Activated T-cell treated with anti-CD3 and anti-CD28 coated beads, Interleukin-2, amount 50 U/mL, for 4 hours (primary cell): ENCODE data around the gene ZNF19. TPM values are rescaled to one million over a fixed set of nuclear protein-coding genes. Genes with fewer than 3 reads are reported as not detected.

ENCODE experiments used
- ATAC-seq, 2 donors: fragments of 200-7000 bp; cut with Tn5 transposase; one replicate each; pipeline ENCODE4 v1.10.0; 2021
- DNase-seq: peaks from one replicate; pipeline ENCODE4 v3.0.0-alpha.2; 2020
- H3K27me3 Mint-ChIP-seq: one replicate; pipeline ENCODE4 v1.8.0; 2021; ENCODE audit warnings: low read depth, mixed read lengths
- H3K36me3 Mint-ChIP-seq: one replicate; pipeline ENCODE4 v1.8.0; 2022; ENCODE audit warnings: mixed read lengths; ENCODE audit not compliant: insufficient read depth
- H3K4me1 Mint-ChIP-seq: one replicate; pipeline ENCODE4 v1.8.0; 2021; ENCODE audit warnings: low read depth, mixed read lengths
- H3K4me3 Mint-ChIP-seq: one replicate; pipeline ENCODE4 v1.8.0; 2021; ENCODE audit warnings: mild to moderate bottlenecking, moderate library complexity, mixed read lengths
- H3K9me3 Mint-ChIP-seq: one replicate; pipeline ENCODE4 v1.8.0; 2021; ENCODE audit warnings: mixed read lengths
- total RNA-seq, 3 donors: library from RNA; stranded (reverse); gene quantifications; one replicate each; pipeline ENCODE4 v1.2.1, GENCODE V29; 2021

ZNF19 gene
- total RNA-seq, 3 donors from 2014 or later = 1.2 to 2.9 (median 2.2) TPM

DNA sequence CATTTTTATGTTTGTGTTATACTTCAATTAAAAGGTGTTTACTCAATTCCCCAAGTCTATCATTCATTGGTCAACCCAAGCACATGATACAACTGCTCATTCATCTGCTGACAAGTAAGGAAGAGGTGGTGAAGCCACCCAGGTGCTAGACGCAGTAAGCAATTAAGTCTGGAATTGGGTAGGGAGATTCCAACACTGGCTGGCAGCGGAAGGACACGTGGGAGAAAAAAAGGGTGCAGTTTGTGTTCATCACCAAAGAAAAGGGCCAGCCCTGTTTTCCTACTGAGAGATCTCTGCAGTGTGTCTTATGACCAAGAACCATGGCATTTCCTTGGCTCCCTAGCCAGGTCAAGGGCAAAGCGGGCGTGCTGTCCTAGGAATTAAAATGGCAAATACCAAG is 15.2 kb downstream of the ZNF19 start:
- Mint-ChIP-seq H3K4me3 (no peak overlapping the region), H3K9me3 (no peaks in the 10 kb centered on the region), H3K4me1 (no peaks in the 10 kb centered on the region), H3K36me3 (peaks cover 45% of the 10 kb centered on the region), H3K27me3 (no peaks in the 10 kb centered on the region)
- ATAC-seq (no peak), DNase-seq (no peak)

DNA sequence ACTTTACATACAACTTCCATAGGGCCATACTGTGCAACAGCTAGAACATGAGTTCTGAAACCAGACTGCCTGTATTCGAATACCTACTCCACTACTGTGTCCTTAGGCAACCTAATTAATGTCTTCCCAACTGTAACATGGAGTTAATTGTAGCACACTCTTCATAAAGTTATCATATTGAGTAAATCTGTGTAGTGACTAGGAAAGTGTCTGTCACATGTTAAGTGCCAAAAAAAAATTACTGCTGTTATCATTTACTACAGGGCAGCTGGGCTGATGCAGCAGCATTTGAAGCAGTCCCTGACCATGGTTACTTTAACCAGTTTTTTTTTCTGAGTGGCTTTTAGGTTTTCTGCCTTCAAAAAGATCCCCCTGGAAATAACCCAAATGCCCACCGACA is 16.2 kb downstream of the ZNF19 start:
- Mint-ChIP-seq H3K4me3 (no peak overlapping the region), H3K9me3 (no peaks in the 10 kb centered on the region), H3K36me3 (peaks cover 42% of the 10 kb centered on the region), H3K4me1 (no peaks in the 10 kb centered on the region), H3K27me3 (no peaks in the 10 kb centered on the region)
- no peak for DNase-seq
- no peak for ATAC-seq

DNA sequence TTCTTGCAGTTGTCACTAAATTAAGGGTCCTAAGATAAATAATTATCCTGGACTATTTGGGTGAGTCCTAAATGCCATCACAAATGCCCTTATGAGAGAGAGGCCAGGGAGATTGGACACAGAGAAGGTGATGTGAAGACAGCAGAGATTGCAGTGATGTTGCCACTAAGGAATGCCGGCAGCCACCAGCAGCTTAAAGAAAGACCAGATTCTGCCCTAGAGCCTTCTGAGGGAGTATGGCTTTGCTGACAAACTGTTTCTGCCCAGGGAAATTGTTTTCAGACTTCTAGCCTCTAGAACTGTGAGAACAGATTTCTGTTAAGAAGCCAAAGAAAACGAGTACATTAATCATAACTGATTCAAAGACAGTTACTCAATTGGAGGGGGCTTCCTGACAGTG is 17.1 kb downstream of the ZNF19 start:
- Mint-ChIP-seq H3K9me3 (no peaks in the 10 kb centered on the region), H3K4me1 (no peaks in the 10 kb centered on the region), H3K36me3 (peaks cover 35% of the 10 kb centered on the region), H3K27me3 (no peaks in the 10 kb centered on the region), H3K4me3 (no peak overlapping the region)
- ATAC-seq (no peak), DNase-seq (no peak)

DNA sequence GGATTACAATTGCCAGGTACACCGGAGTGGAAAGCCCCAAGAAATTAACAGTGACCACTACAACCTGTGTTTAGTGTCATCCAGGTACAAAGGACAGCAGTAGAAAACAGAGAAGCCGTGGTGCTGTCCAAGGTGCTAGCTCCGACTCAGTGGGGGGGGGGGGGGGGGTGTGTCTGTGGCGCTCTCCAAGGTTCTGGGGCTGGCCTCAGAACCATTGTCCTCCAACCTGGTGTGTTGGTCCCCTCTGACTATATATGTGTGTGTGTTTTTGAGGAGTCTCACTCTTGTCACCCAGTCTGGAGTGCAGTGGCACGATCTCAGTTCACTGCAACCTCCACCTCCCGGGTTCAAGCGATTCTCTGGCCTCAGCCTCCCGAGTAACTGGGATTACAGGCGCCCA is 21.3 kb downstream of the ZNF19 start:
- H3K4me3 Mint-ChIP-seq = no peak overlapping the region

DNA sequence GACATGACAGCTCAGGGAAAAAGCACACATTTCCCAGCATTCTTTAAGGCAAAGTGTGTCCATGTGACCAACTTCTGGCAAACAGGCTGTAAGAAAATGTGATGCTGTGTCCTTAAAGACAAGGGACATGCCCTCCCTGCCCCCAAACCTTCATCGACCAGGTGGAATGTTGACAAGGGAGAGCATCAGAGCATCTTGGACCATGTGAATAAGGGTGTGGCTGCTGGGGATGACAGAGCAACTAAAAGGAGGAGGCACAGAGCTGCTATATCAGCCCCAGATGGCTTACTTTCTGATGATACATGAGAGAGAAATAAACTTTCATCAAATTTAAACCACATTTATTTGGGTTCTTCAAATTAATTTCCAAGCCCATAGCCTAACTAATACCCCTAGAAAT is 24.9 kb downstream of the ZNF19 start:
- no peaks in the 10 kb centered on the region for H3K9me3 Mint-ChIP-seq
- H3K36me3 Mint-ChIP-seq = peaks cover 4% of the 10 kb centered on the region

More for the DNA sequence above, 21.3 kb downstream of the ZNF19 start:
- ATAC-seq (no peak), DNase-seq (peak; percentile 22)
- Mint-ChIP-seq H3K4me1 (peaks cover 3% of the 10 kb centered on the region), H3K36me3 (peaks cover 8% of the 10 kb centered on the region), H3K27me3 (no peaks in the 10 kb centered on the region), H3K9me3 (no peaks in the 10 kb centered on the region)

DNA sequence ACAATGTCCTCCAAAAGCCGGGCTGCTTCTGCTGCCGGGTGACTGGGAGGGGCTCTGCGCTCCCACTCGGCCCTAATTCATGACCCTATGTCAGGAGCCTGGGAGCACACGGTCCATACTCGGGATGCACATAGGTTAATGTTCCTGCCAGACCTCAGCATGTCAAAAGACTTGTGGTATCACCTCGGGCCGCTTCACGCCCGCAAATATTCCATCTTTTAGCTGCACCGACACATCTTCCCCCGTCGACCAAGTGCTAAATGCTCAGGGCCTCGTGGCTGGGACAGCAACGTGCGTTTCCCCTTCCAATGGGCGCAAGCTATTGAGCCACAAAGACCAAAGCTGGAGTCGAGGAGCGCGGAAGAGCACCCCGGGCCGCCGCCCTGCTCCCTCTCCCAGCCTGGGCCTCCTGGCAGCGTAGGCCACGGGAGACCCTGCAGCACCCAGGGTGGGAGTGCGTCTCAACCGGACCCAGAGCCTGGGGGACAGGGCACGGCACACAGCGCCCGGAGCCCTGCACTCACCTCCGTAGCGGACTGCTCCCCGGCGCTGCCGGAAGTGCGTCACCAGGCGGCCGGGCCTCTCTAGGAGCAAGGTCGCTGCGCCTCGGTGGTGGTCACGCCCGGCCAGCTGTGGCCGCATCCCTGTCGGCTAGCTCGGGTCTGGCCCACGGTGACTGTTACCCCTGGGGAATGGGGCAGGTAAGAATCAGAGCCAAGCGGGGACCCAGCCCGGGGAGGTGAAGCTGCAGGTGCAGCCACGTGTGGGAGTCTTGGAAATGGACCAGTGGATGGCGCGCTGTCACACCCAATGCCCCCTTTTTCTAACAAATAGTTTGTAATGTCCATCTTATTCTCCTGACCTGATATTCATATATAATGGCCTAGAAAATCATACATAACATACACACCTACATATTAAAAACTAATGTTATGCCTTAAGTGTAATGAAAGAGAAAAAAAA is 27.2 kb downstream of the ZNF19 start, which contains the start of gene ZNF23:
TSS of gene ZNF23 (minus strand) at position 562 of the 963 bp plus-strand sequence. CDS start 5,451 bp downstream, outside the sequence.
- ATAC-seq = peak; percentile 99 to 100
- Mint-ChIP-seq H3K36me3 (no peaks in the 10 kb centered on the region), H3K27me3 (no peaks in the 10 kb centered on the region)

More for the DNA sequence above, 24.9 kb downstream of the ZNF19 start:
- Mint-ChIP-seq H3K27me3 (no peaks in the 10 kb centered on the region), H3K4me1 (peaks cover 13% of the 10 kb centered on the region), H3K4me3 (no peak overlapping the region)
- DNase-seq (no peak), ATAC-seq (no peak)

DNA sequence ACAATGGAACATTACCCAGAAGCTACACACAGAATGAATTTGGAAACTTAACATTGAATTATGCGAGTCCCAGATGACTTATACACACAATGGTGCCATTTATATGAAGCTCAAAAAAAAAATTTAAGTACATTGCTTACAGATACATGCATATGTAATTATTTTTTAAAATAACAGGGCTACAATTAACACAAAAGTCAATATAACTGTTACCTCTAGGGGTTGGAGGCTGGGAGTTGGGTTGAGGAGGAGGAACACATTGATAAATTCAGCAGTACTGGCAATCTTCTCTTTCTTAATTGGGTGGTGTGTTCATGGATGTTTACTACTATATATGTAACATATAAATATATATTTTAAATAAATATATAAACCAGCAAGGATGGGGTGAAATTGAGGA is 28.2 kb downstream of the ZNF19 start:
- Mint-ChIP-seq H3K27me3 (no peaks in the 10 kb centered on the region), H3K4me1 (peaks cover 15% of the 10 kb centered on the region), H3K36me3 (peaks cover 8% of the 10 kb centered on the region), H3K4me3 (peak overlapping the region; percentile 92), H3K9me3 (no peaks in the 10 kb centered on the region)
- ATAC-seq = no peak
- no peak for DNase-seq

More for the DNA sequence above, 27.2 kb downstream of the ZNF19 start, which contains the start of gene ZNF23:
- Mint-ChIP-seq H3K4me3 (peak within 1 kb of the TSS; percentile 92), H3K9me3 (no peaks in the 10 kb centered on the region), H3K4me1 (peaks cover 13% of the 10 kb centered on the region)
- peak; percentile 71 for DNase-seq

DNA sequence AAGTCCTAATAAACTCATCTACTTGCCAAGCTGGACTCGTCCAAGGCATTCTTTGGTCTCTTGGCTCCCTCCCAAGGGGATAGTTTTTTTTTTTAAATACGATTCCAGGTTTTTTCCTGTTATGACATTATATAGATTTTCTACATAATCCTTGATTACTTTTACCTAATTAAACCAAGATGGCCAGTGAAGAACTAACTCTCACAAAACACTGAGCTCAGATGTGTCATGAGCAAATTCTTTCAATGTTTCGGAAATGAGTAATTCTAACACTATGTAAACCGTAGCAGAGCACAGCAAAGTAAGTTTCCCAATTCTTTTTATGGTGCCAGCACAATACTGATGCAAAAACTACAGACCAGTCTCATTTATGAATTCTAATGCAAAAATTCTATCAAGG is 28.9 kb downstream of the ZNF19 start:
- Mint-ChIP-seq H3K4me3 (peak overlapping the region; percentile 26), H3K9me3 (no peaks in the 10 kb centered on the region), H3K36me3 (peaks cover 13% of the 10 kb centered on the region), H3K4me1 (peaks cover 15% of the 10 kb centered on the region), H3K27me3 (no peaks in the 10 kb centered on the region)
- ATAC-seq (no peak), DNase-seq (no peak)

DNA sequence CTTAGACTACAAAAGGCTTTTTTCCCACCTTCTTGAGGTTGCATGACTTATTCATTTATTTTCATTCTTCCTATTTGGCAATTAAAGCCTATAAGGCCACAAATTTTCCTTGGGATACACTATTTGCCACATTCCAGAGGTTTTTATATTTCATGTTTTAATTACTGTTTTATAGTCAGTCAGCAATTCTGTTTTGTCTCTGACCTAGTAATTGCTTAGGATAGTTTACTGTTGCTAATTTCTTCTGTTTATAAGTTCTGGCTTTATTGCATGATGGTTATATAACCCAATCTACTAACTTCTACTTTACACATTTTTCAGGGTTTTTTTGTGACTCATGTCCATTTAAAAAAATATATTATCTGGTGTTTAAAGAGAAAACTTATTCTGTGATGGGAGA is 29.6 kb downstream of the ZNF19 start:
- H3K9me3 Mint-ChIP-seq = no peaks in the 10 kb centered on the region
- no peak overlapping the region for H3K4me3 Mint-ChIP-seq
- H3K27me3 Mint-ChIP-seq = no peaks in the 10 kb centered on the region
- DNase-seq (no peak), ATAC-seq (no peak)
- H3K36me3 Mint-ChIP-seq = peaks cover 20% of the 10 kb centered on the region
- peaks cover 15% of the 10 kb centered on the region for H3K4me1 Mint-ChIP-seq

DNA sequence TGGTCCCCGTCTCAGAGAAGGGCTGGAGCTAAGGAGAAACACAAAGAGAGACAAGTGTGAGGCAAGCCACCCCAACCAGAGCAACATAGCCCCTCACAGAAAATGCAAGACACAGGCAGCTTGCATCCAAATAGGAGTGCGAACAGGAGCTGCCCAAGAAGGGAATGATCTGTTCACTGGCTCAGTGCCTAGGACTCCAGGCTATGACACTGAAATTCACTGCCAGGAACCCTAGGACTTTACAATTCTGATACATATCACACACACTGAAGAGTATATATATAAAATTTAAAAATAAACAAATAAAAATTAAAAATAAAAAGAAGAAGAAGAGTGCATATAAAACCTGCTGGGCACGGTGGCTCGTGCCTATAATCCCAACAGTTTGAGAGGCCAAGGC is 32.3 kb downstream of the ZNF19 start:
- ATAC-seq (no peak), DNase-seq (no peak)
- Mint-ChIP-seq H3K4me1 (peaks cover 6% of the 10 kb centered on the region), H3K36me3 (peaks cover 45% of the 10 kb centered on the region), H3K4me3 (no peak overlapping the region), H3K9me3 (peaks cover 9% of the 10 kb centered on the region), H3K27me3 (no peaks in the 10 kb centered on the region)

DNA sequence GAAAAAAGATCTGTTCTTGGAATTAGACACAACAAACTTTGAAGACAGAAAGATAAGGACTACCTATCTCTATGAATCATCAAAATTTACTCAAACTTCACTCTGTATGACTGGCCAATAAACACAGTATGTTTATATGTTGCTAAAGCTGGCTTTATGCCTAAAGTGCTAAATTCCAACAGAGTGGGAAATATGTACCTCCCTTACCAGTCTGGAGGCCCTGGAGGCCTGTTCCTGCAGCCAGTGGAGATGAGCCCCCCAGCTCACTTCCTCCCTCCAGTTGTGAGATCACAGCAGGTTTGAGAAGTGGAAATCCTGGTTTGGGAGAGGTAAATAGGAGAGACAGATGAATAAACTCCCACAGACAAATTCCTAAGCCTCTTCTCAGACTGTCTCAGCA is 36.1 kb downstream of the ZNF19 start:
- H3K4me1 Mint-ChIP-seq = peaks cover 1% of the 10 kb centered on the region
- no peak for DNase-seq
- H3K27me3 Mint-ChIP-seq = no peaks in the 10 kb centered on the region
- H3K9me3 Mint-ChIP-seq = peaks cover 37% of the 10 kb centered on the region
- H3K4me3 Mint-ChIP-seq = no peak overlapping the region
- ATAC-seq = no peak
- peaks cover 80% of the 10 kb centered on the region for H3K36me3 Mint-ChIP-seq

DNA sequence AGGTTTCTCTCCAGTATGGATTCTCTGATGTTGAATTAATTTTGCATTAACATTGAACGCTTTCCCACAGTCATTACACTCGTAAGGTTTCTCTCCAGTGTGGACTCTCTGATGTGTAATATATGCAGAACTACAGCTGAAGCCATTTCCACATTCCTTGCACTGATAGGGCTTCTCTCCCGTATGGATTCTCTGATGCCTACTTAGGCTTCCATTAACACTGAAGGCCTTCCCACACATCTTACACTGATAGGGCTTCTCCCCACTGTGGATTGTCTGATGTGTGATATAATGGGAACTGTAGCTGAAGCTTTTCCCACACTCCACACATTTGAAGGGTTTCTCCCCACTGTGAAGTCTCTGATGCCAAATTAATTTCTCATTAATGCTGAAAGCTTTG is 40.1 kb downstream of the ZNF19 start:
- H3K27me3 Mint-ChIP-seq = no peaks in the 10 kb centered on the region
- ATAC-seq (no peak), DNase-seq (no peak)
- H3K4me1 Mint-ChIP-seq = no peaks in the 10 kb centered on the region
- H3K9me3 Mint-ChIP-seq = peaks cover 59% of the 10 kb centered on the region
- H3K36me3 Mint-ChIP-seq = peaks cover 60% of the 10 kb centered on the region
- H3K4me3 Mint-ChIP-seq = no peak overlapping the region

DNA sequence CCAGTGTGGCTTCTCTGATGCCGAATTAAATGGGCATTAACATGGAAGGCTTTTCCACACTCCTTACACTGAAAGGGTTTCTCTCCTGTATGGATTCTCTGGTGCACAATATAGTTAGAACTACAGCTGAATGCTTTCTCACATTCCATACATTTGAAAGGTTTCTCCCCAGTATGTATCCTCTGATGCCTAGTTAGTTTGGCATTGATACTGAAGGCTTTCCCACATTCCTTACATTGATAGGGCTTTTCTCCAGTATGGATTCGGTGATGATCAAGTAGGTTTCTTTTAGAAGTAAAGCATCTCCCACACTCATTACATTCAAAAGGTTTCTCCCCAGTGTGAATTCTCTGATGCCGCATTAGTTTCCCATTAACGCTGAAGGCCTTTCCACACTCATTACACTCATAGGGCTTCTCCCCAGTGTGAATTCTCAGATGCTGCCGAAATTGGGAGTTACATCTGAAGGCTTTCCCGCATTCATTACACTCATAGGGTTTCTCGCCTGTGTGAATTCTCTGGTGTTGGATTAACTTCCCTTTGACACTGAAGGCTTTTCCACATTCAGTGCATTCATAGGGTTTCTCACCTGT is 40.8 kb downstream of the ZNF19 start:
- no peaks in the 10 kb centered on the region for H3K4me1 Mint-ChIP-seq
- peaks cover 56% of the 10 kb centered on the region for H3K36me3 Mint-ChIP-seq
- DNase-seq (no peak), ATAC-seq (no peak)
- no peaks in the 10 kb centered on the region for H3K27me3 Mint-ChIP-seq
- no peak overlapping the region for H3K4me3 Mint-ChIP-seq
- peaks cover 63% of the 10 kb centered on the region for H3K9me3 Mint-ChIP-seq

DNA sequence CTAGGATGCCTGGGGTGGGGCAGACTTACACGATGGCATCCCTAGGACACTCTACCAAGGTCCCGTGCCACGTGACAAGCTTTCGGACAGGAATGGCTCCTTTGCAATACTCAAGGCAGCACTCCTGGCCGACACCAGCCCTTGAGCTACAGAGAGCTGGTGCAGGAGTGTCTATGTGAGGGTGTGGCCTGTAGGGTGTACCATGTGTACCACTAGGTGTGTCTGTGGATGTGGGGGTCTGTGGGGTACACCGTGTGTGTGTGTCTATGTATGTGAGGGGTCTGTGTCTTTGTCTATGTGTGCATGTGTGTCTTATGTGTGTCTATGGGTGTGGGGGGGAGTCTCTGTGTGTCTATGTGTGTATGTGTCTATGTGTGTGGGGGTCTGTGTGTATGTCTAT is 45.4 kb downstream of the ZNF19 start:
- Mint-ChIP-seq H3K4me1 (no peaks in the 10 kb centered on the region), H3K27me3 (peaks cover 11% of the 10 kb centered on the region), H3K36me3 (peaks cover 12% of the 10 kb centered on the region), H3K4me3 (no peak overlapping the region), H3K9me3 (peaks cover 32% of the 10 kb centered on the region)
- ATAC-seq (no peak), DNase-seq (no peak)

DNA sequence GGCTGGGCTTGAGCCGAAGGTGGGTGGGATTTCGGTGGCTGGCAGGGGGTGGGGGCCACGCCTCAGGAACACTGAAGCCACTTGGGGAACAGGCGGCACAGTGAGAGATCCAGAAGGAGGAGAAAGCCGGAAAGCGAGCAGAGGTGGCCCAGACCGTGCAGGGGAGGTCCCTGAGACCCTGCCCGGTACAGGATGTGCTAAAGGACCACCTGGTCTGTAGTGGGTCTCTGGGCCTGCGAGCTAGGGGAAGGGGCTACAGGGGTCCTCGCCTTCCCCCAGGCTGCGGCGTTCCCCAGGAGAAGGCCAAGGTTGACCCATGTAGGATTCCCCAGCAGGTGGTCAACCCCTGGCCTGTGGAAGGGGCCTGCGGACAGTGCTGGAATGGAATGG is 47.1 kb downstream of the ZNF19 start, which contains the start of gene TLE7:
TSS of gene TLE7 (minus strand) at position 4 of the 390 bp plus-strand sequence. CDS start 8,730 bp downstream, outside the sequence.
- DNase-seq (no peak), ATAC-seq (no peak)
- Mint-ChIP-seq H3K36me3 (no peaks in the 10 kb centered on the region), H3K4me1 (no peaks in the 10 kb centered on the region), H3K27me3 (peaks cover 21% of the 10 kb centered on the region), H3K4me3 (no peak within 1 kb of the TSS), H3K9me3 (peaks cover 19% of the 10 kb centered on the region)
